Thyroid gland (tissue), 4 donors: ENCODE measurements around the gene LSAMP. TPM values are rescaled to one million over a fixed set of nuclear protein-coding genes. Genes with fewer than 3 reads are reported as not detected.

Experiments
- DNase-seq, 2 donors: peaks; one replicate each; pipeline ENCODE4 v3.0.0-alpha.2; 2019
- H3K27ac ChIP-seq, 3 donors: fragments of 200-600 bp; sonication (generic); 1 replicate in 2 of 3; 2 replicates in 1 of 3; pipeline ENCODE4 v1.5.1; 2016 to 2019; ENCODE audit warnings: mild to moderate bottlenecking in 1 of 3, moderate library complexity in 1 of 3
- H3K27me3 ChIP-seq: fragments of 200-600 bp; sonication (generic); one replicate; pipeline ENCODE4 v1.5.1; 2019
- H3K36me3 ChIP-seq, 2 donors: fragments of 200-600 bp; sonication (generic); one replicate each; pipeline ENCODE4 v1.5.1; 2016 to 2019
- H3K4me1 ChIP-seq, 2 donors: fragments of 200-600 bp; sonication (generic); one replicate each; pipeline ENCODE4 v1.5.1; 2017 to 2019
- H3K4me3 ChIP-seq, 3 donors: fragments of 200-600 bp; sonication (generic); replicated peaks in 1 of 3; 1 replicate in 2 of 3; 2 replicates in 1 of 3; pipeline ENCODE4 v1.5.1; 2016; ENCODE audit warnings: mild to moderate bottlenecking in 1 of 3
- H3K9me3 ChIP-seq: fragments of 200-600 bp; sonication (generic); one replicate; pipeline ENCODE4 v1.5.1; 2017
- POLR2A ChIP-seq, 2 donors: fragments of 450-650 bp; IDR thresholded peaks; one replicate each; pipeline ENCODE4 v1.6.1; 2017; ENCODE audit warnings: antibody characterized with exemption in 2 of 2, mild to moderate bottlenecking in 2 of 2, moderate library complexity in 1 of 2
- WGBS, 2 donors: methylation state at CpG; one replicate each; pipeline ENCODE4 v1.1.5; 2017; 5-methylcytosine and 5-hydroxymethylcytosine counted together
- intact Hi-C: fragments of 100-400 bp; cut with DNase I; formaldehyde crosslinking; loops from one replicate; pipeline ENCODE4 v1.15.1; 2023
- total RNA-seq, 4 donors: library from RNA; depleted of rRNA; stranded (reverse); fragments of >200 nt; gene quantifications; one replicate each; pipeline ENCODE4 v1.2.3, GENCODE V29; 2016
- TF ChIP-seq, protein P1 (sequence below), 6 experiments: fragments of 200-600 bp in 3 of 6; fragments of 450-650 bp in 3 of 6; sonication (generic) in 3 of 6; IDR thresholded peaks; one replicate each; pipeline ENCODE4 v1.5.1; 2016 to 2019; ENCODE audit warnings: antibody characterized with exemption in 6 of 6, mild to moderate bottlenecking in 2 of 6, inconsistent platforms in 1 of 6, moderate library complexity in 1 of 6

LSAMP gene
- total RNA-seq, 4 donors from 2014 or later, result 0.78 to 2.0 (median 1.8) TPM

DNA sequence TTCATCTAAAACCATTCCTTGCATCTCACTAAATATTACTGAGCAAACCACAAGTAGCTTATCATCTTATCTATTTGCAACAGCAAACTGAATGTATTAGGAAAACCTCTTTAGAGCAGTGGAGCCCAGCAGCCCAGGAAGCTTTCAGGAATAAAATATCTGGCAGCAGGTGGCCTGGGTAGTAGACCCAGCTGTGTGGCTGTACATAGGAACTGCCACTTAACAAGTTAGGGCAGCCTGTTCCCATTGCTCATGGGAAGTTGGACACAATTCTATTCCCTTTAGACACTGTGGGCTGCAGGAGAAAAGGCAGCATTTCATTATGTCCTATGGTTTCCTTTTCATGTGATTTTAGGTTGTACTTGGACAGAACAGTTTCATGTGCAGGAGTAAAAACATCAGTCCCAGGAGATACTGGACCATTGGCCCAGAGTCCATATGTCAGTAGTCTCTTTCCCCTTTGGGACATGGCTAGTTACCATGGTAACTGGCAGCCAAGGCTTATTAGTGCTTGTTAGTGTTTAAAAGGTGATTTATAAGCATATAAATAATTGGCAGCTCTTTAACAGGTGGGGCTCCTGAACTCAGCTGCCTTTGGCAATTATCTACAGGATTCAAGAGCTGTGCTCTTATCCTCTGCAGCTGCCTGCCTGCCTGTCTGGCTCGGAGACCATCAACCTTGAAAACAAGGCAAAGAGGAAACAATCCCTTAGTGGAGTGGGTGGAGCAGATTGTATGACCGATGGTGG, 28.9 kb upstream of the LSAMP start:
- no peaks in the 10 kb centered on the region for H3K4me1 ChIP-seq
- no peak overlapping the region for H3K27ac ChIP-seq
- 17 to 20% methylated on average over 2 of the region's 2 CpGs for WGBS, 2 donors
- intact Hi-C loops, result no loop called here
- no peaks in the 10 kb centered on the region for H3K36me3 ChIP-seq
- no peak overlapping the region for H3K4me3 ChIP-seq
- TF ChIP-seq, protein P1, sequence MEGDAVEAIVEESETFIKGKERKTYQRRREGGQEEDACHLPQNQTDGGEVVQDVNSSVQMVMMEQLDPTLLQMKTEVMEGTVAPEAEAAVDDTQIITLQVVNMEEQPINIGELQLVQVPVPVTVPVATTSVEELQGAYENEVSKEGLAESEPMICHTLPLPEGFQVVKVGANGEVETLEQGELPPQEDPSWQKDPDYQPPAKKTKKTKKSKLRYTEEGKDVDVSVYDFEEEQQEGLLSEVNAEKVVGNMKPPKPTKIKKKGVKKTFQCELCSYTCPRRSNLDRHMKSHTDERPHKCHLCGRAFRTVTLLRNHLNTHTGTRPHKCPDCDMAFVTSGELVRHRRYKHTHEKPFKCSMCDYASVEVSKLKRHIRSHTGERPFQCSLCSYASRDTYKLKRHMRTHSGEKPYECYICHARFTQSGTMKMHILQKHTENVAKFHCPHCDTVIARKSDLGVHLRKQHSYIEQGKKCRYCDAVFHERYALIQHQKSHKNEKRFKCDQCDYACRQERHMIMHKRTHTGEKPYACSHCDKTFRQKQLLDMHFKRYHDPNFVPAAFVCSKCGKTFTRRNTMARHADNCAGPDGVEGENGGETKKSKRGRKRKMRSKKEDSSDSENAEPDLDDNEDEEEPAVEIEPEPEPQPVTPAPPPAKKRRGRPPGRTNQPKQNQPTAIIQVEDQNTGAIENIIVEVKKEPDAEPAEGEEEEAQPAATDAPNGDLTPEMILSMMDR (IDR thresholded peaks at IDR 0.05), result no peak
- TF ChIP-seq POLR2A (IDR thresholded peaks at IDR 0.05), result no peak
- H3K9me3 ChIP-seq, result no peaks in the 10 kb centered on the region
- no peaks in the 10 kb centered on the region for H3K27me3 ChIP-seq
- no peak for DNase-seq

- intact Hi-C loops, result no loop called here
- no peak overlapping the region for H3K27ac ChIP-seq
- H3K9me3 ChIP-seq, result no peaks in the 10 kb centered on the region
- no peaks in the 10 kb centered on the region for H3K36me3 ChIP-seq
- no peak for TF ChIP-seq POLR2A (IDR thresholded peaks at IDR 0.05)
- TF ChIP-seq, protein P1 (IDR thresholded peaks at IDR 0.05), result no peak
- no peaks in the 10 kb centered on the region for H3K27me3 ChIP-seq
- no peaks in the 10 kb centered on the region for H3K4me1 ChIP-seq
- DNase-seq, result no peak
- H3K4me3 ChIP-seq, result no peak overlapping the region
Observed at GRCh38 chr3:116473602-116474001, 28.3 kb upstream of the LSAMP start.

GRCh38 chr3:116470605-116471197, 25.4 kb upstream of the LSAMP start:
- Histone ChIP-seq H3K4me1 (no peaks in the 10 kb centered on the region), H3K9me3 (no peaks in the 10 kb centered on the region), H3K36me3 (no peaks in the 10 kb centered on the region), H3K27me3 (no peaks in the 10 kb centered on the region), H3K27ac (no peak overlapping the region), H3K4me3 (no peak overlapping the region)
- TF ChIP-seq POLR2A (IDR thresholded peaks at IDR 0.05), result no peak
- TF ChIP-seq, protein P1 (IDR thresholded peaks at IDR 0.05), result no peak
- no peak for DNase-seq
- intact Hi-C loops, result no loop called here
- 76 to 77% methylated on average over 4 of the region's 4 CpGs for WGBS, 2 donors

DNA sequence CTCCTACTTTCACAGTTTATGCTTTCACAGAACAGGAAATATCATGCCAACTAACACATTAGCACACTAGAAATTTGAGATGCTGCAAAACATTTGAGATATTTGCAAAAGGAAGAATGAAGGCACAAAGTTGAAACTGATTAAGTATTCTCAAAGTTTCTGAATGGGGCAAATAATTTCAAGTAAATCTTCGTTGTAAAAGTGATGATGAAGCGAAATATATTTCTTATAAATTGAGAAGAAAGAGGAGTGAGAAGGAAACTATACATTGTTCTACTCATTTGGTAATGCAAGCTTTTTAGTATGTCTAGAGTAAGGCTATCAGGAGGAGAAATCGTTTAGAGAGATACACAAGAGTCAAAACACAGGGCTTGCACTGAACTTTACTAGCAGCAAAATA, 24.3 kb upstream of the LSAMP start:
- Histone ChIP-seq H3K27ac (no peak overlapping the region), H3K36me3 (no peaks in the 10 kb centered on the region), H3K27me3 (no peaks in the 10 kb centered on the region), H3K4me3 (no peak overlapping the region), H3K4me1 (no peaks in the 10 kb centered on the region), H3K9me3 (no peaks in the 10 kb centered on the region)
- 76 to 79% methylated on average over 3 of the region's 3 CpGs for WGBS, 2 donors
- intact Hi-C loops, result no loop called here
- TF ChIP-seq, protein P1 (IDR thresholded peaks at IDR 0.05), result no peak
- TF ChIP-seq POLR2A (IDR thresholded peaks at IDR 0.05), result no peak
- DNase-seq, result no peak

GRCh38 chr3:116464276-116464798, 19.1 kb upstream of the LSAMP start:
- TF ChIP-seq POLR2A (IDR thresholded peaks at IDR 0.05), result no peak

More at GRCh38 chr3:116464276-116464798, 19.1 kb upstream of the LSAMP start:
- H3K9me3 ChIP-seq, result no peaks in the 10 kb centered on the region
- intact Hi-C loops, result no loop called here
- WGBS, 2 donors, result 57 to 63% methylated on average over 1 of the region's 1 CpG
- H3K4me1 ChIP-seq, result no peaks in the 10 kb centered on the region
- no peak overlapping the region for H3K27ac ChIP-seq
- no peaks in the 10 kb centered on the region for H3K36me3 ChIP-seq
- no peak overlapping the region for H3K4me3 ChIP-seq
- no peaks in the 10 kb centered on the region for H3K27me3 ChIP-seq
- DNase-seq, result no peak
